Ammon's horn (tissue), 1 donor: ENCODE measurements around the gene PRRC2A.

Experiments
- DNase-seq: peaks from one replicate; pipeline ENCODE4 v3.0.0-alpha.2; 2016; ENCODE audit warnings: low spot score

Gene PRRC2A

DNA sequence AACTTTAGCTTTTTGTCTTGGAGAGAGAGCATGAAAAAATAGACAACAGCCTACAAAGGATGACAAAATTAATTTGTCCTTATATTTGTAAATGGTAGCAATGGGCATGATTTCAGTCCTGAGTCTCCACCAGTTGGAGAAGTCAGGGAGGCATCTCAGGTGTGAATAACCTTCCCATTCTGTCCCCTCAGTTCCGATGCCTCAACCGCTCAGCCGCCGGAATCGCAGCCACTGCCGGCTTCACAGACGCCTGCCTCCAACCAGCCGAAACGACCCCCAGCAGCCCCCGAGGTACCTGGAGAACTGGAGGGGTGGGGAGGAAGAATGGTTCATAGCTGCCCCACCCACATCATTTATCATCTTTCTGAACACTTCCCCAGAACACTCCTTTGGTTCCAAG, 3.6 kb downstream of the PRRC2A start:
- no peak for DNase-seq

GRCh38 chr6:31626952-31627351, 6.4 kb downstream of the PRRC2A start:
- no peak for DNase-seq

DNA sequence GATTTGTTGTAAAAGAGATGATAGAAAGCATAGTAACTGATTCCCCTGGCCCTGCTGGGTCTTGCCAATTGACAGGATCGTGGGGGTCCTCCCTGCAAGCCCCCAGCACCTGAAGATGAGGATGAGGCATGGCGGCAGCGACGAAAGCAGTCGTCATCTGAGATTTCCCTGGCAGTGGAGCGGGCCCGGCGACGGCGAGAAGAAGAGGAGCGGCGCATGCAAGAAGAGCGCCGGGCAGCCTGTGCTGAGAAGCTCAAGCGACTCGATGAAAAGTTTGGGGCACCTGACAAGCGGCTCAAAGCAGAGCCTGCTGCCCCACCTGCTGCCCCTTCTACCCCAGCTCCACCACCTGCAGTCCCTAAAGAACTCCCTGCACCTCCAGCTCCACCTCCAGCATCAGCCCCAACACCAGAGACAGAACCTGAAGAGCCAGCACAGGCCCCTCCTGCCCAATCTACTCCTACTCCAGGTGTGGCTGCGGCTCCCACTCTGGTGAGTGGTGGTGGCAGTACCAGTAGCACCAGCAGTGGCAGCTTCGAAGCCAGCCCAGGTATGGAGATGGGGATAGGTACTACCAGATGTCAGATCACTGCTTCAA, 7.3 kb downstream of the PRRC2A start:
- no peak for DNase-seq

GRCh38 chr6:31629014-31629413, 8.5 kb downstream of the PRRC2A start:
- DNase-seq, result no peak

GRCh38 chr6:31630177-31630934, 9.8 kb downstream of the PRRC2A start:
- no peak for DNase-seq

DNA sequence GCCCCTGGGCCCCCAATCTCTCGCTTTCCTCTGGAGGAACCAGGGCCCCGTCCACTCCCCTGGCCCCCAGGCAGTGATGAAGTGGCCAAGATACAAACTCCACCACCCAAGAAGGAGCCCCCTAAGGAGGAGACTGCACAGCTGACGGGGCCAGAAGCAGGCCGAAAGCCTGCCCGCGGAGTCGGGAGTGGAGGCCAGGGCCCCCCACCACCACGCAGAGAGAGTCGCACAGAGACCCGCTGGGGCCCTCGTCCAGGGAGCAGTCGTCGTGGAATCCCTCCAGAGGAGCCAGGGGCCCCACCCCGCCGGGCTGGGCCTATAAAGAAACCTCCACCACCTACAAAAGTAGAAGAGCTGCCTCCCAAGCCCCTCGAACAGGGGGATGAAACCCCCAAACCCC, 10.7 kb downstream of the PRRC2A start:
- no peak for DNase-seq

DNA sequence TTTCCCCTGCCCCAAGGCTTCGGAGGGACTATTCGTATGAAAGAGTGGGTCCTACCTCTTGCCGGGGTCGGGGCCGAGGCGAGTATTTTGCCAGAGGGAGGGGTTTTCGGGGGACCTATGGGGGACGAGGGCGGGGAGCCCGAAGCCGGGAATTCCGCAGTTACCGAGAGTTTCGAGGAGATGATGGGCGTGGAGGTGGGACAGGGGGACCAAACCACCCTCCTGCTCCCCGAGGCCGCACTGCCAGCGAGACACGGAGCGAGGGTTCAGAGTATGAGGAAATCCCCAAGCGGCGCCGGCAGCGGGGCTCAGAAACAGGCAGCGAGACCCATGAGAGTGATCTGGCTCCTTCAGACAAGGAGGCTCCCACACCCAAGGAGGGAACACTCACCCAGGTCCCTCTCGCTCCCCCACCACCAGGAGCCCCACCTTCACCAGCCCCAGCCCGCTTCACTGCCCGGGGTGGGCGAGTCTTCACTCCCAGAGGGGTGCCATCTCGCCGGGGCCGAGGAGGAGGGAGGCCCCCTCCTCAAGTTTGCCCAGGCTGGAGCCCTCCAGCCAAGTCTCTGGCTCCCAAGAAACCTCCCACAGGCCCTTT, 11.3 kb downstream of the PRRC2A start:
- DNase-seq, result no peak

DNA sequence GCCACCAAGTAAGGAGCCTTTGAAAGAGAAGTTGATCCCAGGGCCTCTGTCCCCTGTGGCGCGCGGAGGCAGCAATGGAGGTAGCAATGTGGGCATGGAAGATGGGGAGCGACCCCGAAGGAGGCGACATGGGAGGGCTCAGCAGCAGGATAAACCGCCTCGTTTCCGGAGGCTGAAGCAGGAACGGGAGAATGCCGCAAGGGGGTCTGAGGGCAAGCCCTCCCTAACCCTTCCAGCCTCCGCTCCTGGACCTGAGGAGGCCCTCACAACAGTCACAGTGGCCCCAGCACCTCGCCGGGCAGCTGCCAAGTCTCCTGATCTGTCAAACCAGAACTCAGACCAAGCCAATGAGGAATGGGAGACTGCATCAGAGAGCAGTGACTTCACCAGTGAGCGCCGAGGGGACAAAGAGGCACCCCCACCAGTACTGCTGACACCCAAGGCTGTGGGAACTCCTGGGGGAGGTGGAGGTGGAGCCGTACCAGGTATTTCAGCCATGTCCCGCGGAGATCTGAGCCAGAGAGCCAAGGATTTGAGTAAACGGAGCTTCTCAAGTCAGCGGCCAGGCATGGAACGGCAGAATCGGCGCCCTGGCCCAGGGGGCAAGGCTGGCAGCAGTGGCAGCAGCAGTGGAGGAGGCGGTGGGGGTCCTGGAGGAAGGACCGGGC, 11.9 kb downstream of the PRRC2A start:
- no peak for DNase-seq

- DNase-seq, result no peak
Measured at GRCh38 chr6:31633447-31633846, 12.9 kb downstream of the PRRC2A start.

DNA sequence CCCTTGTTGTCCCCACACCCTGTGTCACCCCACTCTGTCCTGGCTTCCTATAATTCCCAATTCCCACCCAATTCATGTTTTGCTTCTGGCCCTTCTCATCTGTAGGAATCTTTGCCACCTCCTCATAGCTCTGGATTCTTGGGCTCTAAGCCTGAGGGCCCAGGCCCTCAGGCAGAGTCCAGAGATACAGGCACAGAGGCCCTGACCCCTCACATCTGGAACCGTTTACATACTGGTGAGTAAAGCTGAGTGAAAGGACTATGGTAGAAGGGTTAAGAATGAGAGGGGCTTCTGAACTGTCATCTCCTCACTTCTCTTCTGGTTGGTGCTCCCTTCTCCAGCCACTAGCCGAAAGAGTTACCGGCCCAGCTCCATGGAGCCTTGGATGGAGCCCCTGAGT, 13.6 kb downstream of the PRRC2A start:
- no peak for DNase-seq

DNA sequence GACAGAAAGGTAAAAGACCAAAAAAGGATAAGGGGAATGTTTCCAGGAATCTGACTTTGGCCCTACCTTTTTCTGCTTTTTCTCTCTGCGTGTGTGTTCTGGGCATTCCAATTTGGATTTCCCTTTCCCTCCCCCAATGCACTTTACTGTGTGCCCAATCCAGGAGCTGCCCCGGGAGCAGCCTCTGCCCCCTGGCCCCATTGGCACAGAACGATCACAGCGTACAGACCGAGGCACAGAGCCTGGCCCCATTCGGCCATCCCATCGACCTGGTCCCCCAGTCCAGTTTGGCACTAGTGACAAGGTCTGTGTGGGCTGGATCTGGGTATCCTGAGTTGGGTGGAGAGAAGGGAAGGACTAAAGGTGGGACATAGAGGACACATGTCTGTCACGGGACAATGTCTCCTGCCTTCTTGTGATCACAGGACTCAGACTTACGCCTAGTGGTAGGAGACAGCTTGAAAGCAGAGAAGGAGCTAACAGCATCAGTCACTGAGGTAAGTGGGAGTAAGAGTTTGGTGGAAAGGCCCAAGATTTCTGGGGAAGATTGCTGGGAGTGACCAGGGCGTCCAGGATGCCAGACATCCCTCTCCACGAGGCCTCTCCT, 14.6 kb downstream of the PRRC2A start:
- no peak for DNase-seq

- DNase-seq, result no peak
Measured at GRCh38 chr6:31636698-31637596, 16.4 kb downstream of the PRRC2A start.

- no peak for DNase-seq
Measured at GRCh38 chr6:31639043-31639442, 18.5 kb downstream of the PRRC2A start.

DNA sequence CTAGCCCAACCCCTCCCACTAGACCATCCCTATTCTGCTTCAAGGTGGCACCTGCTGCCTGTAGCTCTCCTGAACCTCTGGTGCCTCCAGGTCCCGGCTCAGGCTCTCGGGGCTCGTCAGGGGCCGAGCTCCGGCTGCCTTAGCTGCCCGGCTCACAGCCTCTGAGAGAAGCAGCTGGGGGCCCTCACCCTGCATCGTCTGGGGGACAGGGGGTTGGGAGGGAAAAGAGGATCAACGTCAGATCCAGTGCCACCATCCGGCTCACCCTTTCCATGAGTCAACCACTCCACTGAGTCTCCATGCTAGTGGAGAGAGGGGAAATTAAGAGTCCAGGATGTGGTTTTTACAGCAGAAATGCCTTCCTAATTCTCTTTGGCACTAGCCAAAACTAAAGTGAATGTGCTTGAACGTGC, 18.9 kb downstream of the PRRC2A start:
- no peak for DNase-seq

GRCh38 chr6:31640612-31641011, 20.1 kb downstream of the PRRC2A start:
- no peak for DNase-seq

DNA sequence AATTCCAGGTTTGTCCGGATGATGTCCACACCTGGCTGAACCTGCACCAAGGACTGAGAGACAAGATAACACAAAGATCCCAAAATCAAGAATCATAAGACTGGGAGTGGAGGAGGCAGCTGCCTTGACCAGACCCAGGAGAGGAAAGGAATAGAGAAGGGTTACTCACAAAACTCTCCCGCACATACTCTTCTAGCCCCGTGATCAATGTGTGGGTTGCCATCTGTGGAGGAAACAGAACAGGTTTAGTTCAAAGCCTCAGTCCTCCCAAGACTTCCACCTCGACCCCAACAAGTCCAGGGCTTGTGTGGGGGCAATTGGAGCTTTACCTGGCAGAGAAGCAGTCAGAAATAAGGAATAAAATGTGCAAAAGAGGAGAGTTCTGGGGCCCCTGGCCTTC, 20.9 kb downstream of the PRRC2A start:
- DNase-seq, result no peak

- no peak for DNase-seq
Measured at GRCh38 chr6:31642798-31643570, 22.5 kb downstream of the PRRC2A start.

DNA sequence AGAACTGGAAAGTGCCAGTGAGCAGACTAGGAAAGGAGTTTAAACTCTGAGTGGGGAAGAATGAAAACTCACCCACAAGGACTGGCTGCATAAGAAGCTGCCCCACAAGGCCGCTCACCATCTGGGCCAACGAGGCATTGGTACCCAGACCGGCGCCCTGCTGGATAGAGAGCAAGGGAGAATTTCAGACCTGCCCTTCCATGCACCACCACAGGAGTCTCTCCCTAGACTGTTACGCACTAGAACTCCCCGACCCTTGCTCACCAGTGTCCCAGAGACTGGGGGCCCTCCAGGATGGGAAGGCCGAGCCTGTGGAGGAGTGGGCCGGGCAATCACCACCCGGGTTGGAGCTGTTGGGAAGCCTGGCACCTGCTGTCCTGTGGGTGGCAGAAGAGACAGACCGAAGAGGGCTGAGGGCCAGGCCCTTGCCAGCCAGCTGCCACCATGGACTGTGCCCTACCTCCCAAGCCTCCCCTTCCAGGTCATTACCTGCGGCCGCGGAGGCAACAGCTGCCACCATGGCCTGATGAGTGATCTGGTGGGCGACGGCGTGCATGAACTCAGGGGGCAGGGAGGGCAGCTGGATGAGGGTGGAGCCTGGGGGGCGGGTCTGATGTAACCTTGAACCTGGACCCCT, 23.4 kb downstream of the PRRC2A start:
- DNase-seq, result no peak

DNA sequence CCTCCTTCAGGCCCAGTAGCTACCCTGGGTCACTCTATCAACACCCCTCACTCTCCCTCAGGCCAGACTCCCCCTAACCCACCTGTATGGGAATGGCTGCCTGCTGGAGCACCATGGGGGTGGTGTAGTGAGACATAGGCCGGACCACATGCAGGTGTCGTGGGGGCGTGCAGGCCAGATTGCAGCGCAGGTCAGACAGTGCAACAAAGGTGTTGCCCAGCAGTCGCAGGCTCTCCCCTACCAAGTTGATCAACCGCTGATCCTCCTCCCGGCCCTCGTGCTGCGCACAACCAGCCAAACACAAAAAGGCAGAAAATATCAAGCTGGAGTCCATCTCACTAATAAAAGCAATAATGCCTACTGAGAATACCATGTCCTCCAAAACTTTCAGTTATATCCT, 24.8 kb downstream of the PRRC2A start:
- no peak for DNase-seq

- peak; percentile 79 for DNase-seq
Measured at GRCh38 chr6:31651602-31652191, 31.2 kb downstream of the PRRC2A start.
